OCI-LY1 (cell line): Measurements from ENCODE around the gene IFRD2.

Experiments used
- EZH2 ChIP-seq: fragments of 200-600 bp; sonication (generic), shearing (Covaris generic); IDR thresholded peaks from 2 replicates; pipeline ENCODE4 v1.8.0; 2017; ENCODE audit warnings: borderline replicate concordance, mixed run types, mild to moderate bottlenecking, antibody characterized with exemption, low read length, moderate library complexity, mixed read lengths
- TF ChIP-seq, protein P1 (sequence below): fragments of 200-600 bp; sonication (generic), shearing (Covaris generic); IDR thresholded peaks from 2 replicates; pipeline ENCODE4 v1.5.1; 2017; ENCODE audit warnings: mild to moderate bottlenecking, antibody characterized with exemption, low read length, moderate library complexity, mixed read lengths

DNA sequence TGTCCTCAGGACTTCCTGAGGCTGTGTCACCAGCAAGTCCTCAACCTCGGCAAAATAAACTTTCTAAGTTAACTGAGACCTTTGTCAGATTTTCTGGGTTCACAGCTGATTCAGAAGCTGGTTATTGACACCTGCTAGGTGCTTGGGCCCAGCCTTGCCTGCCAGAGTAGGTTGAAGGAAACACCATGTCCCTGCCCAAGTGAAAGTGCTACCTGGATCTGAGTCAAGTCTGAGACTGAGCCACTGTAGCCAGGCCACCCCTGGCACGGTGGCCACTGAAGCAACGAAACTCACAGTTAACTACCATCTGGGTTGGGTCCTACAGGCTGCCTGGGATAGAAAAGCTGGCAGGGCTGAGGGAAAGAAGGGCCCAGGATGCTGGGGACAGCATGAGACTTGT lies 22.1 kb upstream of the IFRD2 start:
- TF ChIP-seq, protein P1, sequence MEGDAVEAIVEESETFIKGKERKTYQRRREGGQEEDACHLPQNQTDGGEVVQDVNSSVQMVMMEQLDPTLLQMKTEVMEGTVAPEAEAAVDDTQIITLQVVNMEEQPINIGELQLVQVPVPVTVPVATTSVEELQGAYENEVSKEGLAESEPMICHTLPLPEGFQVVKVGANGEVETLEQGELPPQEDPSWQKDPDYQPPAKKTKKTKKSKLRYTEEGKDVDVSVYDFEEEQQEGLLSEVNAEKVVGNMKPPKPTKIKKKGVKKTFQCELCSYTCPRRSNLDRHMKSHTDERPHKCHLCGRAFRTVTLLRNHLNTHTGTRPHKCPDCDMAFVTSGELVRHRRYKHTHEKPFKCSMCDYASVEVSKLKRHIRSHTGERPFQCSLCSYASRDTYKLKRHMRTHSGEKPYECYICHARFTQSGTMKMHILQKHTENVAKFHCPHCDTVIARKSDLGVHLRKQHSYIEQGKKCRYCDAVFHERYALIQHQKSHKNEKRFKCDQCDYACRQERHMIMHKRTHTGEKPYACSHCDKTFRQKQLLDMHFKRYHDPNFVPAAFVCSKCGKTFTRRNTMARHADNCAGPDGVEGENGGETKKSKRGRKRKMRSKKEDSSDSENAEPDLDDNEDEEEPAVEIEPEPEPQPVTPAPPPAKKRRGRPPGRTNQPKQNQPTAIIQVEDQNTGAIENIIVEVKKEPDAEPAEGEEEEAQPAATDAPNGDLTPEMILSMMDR = no peak
- no peak for TF ChIP-seq EZH2
